GM21786 (cell line): ENCODE data around the gene RHOC.

Source experiments
- ATAC-seq: cut with Tn5 transposase; IDR thresholded peaks from one replicate; pipeline ENCODE4 v1.9.1; 2021; ENCODE audit not compliant: unreplicated experiment

The RHOC gene

DNA sequence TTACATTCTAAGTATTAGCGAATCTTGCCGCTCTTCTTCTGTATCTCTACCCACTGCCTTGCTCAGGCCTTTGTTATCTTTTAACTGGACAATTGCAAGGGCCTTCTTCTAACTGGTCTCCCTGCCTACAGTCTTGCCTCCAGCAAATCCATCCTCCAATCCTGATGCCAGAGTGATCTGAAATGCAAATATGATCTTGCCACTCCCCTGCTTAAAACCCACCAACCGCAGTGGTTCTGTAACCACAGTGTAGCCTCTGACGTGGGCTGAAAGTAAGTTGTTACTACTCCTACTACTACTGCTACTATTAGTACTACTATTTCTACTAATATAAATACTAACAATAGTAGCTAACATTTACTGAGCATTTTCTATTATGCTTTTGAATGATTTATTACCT is 20.1 kb downstream of the RHOC start:
- no peak for ATAC-seq

DNA sequence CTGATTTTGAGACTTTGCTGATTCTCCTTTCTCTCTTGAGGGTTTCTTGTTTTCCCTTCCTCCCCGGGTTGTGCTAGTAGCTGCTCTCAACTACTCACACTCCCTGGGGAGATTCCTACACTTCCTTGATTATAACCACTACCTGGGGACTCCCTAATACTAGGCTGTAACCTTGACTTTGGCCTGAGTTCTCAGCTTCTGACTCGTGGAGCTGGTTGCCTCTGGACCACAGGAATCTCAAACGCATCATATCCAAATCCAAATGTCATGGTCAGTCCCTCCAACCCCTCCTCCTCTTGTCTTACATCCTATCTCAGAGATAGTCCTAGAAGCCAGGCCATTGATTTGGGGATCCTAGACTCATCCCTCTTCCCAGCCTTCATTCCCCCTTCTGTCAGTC is 20.5 kb downstream of the RHOC start:
- no peak for ATAC-seq

DNA sequence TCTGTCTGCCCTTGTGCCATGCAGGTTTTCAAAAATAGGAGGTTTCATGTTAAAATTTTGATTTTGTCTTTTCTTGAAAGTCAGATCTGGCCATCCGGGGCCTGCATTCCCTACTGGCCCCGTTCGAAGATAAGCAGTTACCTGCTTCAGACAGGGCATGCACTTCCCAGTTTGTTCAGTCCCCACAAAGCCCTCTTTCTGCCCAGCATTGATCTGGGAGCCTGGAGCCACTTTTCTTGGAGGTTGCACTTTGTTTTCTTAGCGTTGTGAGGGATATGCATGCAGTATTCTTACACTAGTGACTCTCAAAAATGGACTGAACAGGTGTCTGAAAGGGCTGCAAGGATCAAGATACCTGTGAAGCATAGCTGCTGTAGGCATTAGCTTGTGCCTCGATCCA is 21.0 kb downstream of the RHOC start:
- ATAC-seq: no peak

DNA sequence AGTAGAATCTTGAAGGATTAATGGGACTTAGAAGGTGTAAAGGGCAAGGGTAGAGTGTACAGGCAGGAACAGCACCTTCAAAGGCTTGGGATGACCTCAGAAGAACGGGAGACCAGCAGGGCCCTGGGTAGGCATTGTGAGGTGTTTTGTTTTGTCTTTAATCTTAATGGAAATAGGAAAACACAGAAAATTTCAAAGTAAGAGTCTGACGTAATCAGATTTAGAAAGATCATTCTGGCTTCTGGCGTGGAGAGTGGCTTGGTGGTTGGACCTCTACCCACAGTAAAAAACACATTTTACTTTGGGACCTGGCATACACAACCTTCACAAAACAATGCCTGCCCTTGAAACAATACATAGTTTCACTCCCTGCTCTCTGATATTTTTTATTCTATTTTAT is 28.3 kb downstream of the RHOC start:
- no peak for ATAC-seq

DNA sequence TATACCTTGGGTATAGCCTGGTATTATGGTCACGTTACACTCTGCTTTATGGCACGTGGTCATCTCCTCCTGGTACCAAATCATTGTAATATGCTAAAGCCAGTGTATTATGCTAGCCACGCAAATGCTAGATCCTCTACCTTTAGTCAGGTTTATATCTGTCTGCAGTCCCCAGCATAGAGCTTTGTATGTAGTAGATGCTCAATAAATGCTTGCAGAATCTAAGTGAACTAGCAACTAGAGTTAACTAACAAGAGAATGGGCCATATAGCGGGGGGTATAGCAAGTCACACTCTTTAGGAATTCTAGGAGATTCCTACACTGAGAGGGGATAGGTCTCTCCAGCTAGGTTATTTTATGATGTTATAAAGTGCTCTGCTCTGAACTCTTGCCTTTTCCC is 29.4 kb downstream of the RHOC start:
- ATAC-seq: no peak

DNA sequence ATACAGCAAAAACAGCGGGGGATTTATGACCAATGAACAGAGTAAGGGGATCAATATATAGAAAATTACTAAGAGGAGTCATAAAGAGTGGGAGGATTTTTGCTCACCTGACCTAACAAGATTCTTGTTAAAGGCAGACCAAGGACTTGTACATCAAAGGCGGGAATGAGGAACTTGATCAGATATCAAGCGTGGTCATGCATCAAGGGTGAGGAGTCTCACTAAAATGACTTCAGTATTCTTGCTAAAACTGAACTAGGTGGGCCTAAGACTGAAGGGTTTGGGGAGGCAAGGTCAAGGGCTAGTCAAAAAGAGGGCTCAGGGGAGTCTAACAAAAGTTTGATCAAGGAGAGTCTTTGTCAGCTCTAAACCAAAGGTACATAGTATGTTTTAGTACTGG is 30.4 kb downstream of the RHOC start:
- no peak for ATAC-seq

DNA sequence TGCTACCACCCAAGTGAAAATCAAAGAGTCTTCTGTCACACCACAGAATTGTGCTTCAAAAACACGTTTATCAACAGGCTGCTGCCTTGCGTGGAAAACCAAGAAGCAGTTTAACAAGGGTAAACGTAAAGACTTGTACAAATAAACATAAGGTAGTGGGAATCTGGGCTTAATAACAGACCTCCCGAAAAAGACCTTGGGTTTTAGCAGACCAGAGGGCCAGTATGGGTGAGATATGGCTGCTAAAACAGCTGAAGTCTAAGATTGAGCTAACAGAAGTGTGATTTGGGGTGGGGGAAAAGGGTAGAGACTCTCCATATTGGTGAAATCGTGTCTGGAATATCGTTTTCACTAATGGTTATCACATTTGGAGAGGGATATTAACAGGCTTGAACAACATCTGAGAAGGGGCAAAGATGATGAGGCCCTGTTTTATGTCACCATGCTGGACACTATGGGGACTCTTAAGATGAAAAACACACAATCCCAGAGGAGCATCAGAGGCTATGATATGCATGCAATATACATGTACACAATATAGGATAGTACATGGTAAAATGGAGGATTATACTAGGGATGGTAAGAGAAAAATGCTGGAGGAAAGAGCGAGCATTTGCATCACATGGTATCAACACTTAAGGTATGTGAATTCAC is 31.1 kb downstream of the RHOC start:
- ATAC-seq: no peak

DNA sequence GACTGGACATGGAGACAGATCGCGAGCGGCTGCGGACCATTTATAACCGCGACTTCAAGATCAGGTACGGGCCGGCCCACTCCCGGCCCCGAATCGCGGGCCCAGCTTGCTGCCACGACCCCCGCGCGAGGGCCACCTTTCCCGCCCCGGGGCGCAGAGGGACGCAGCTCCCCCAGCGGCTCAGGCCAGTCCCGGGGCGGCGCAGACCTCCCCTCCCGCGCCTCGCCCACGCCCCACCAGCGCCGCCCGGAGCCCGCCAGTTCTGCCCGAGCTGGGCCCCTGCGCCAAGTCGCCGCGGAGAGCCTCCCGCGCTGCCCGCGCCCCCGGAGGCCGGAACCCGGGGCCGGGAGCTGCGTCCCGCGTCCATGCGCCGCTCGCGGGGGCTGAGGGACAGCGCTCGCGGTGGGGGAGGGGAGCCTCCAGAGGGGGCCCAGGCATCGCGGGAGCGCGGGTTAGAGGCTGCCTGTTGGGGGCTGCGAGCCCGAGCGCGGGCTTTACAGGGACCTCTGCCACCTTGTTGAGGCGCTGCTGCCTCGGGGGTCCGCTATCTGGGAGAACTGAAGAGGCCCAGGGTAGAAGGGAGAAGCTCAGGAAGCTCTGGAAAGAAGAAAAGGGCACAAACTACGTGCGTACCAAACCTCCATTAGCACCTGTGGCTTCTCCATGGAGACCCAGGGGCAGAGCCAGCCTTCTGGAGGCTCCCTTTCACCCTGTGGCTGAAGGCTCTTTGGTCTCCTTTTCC is 31.8 kb downstream of the RHOC start:
- peak; percentile 37 for ATAC-seq

DNA sequence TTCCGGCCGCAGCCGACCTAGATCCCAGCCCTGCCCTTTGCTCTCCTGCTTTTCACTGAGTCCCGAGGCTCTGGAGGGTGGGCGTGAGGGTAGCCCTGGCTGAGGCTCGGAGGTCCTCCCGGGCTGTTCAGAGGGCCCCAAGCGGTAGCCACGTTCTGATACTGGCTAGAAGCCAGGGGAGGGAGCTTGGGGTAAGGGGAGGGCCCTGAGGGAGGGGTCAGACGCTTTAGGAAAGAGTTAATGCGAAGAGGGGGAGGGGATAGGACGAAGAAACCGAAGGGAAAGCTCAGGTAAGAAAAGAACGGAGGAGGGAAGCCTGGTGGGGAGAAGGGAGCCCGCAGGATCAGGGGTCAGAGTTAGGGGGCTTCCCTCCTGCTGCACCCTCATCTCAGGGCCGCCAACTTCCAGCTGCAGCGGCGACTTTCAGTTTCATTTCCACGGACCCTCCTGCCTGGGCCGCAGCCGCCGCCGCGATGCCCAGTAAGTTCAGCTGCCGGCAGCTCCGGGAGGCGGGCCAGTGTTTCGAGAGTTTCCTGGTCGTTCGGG is 32.4 kb downstream of the RHOC start, which contains the start of gene MOV10:
Gene MOV10 (plus strand): TSS at position 220 of the 546 bp plus-strand sequence. CDS start 254 bp downstream, at position 474.
- ATAC-seq: peak; percentile 57

DNA sequence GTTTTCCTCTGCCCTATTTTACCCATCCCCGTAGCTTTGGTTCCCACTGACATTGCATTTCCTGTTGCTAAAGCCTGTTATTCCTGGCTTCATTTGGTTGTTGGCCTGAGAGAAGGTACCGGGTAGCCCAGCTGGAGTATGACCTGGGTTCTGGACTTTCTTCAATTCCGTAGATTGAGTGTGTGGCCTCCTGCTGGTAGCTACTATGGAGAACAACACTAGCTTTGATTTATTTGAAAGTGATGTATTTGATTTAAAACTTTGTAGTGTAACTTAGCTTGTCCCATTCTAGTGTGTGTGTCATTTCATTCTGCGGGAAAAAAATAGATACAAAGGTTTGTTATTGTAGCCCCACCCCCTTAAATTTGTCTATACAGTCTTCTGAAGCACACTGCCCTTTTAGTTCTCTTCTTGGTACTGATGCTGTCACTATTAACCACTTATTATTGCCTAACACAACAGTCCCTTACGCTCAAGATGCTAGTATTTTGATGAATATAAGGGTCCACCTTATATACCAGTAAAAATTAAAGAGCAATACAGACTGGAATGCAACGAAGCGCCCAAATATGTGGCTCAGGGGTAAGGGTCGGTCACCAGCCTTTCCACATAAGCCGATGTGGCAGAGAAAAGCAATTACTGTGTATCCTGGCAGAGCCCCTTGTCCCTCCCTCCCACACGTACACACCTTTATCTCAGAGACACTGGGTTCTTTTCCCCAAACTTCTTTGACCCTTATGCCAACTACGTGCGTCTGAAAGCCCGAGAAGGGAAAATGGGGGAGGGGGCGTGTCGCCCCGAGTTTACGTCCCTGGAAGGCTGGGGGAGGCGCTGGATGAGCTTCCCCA is 33.1 kb downstream of the RHOC start:
- no peak for ATAC-seq

DNA sequence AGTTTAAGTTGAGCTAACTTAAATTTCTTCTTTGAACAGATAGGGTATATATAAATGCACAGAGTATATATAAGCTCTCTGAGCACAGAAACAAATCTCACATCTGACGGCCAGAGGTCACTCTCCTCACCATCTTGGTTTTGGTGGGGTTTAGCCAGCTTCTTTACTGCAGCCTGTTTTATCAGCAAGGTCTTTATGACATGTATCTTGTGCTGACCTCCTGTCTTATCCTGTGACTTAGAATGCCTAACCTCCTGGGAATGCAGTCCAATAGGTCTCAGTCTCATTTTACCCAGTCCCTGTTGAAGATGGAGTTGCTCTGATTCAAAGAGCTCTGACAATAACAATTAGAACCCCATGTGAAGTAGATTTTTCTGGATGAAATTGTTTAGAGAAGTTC is 34.1 kb downstream of the RHOC start:
- ATAC-seq: no peak

DNA sequence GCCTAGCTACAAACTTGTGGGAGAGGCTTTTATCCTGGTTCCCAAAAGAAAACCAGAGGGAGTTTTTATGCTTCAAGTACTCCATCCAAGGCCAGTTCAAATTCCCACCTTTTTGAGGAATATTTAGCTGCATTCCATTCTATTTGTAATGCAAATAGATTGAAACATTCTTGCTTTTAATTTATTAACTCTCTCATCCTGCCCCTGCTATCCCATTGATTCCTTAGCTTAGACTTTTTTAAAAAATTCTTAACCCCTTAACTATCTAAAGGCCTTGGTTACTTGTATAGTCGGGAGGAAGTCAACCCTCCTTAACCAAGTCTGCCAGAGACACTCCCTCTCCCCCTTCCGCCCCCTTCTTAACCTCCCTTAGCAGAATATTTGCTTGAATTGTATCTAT is 34.9 kb downstream of the RHOC start:
- no peak for ATAC-seq

DNA sequence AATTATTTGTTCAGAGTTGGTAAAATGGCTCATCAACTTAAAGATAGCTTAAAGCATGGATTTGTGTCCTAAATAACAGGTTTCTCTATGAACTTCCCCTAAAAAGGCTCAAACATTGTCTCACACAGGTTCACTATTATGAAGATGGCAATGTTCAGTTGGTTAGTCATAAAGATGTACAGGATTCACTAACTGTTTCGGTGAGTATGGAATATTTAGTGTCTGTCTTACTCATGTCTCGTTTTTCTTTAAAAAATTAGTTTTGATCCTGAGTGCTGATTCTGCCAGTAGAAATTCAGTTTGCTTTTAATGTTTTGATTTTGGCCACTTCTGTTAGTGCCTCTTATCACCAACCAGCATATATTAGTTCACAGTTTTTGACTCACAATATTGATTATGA is 40.0 kb downstream of the RHOC start:
- no peak for ATAC-seq

DNA sequence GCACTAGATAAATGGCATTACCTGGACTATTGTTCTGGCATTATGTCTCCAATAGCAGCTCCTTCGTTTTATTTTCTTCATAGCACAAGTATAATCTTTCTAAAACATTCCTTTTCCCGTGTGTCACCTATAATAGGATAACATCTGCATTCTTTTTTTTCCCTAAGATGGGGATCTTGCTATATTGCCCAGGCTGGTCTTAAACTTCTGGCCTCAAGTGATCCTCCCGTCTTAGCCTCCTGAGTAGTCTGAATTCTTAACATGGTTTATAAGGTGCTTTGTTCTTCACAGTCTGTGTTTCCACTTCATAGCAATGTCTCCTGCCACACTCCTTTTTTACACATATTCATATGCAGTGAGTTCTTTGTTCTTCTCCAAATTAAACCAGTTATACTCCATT is 41.1 kb downstream of the RHOC start:
- no peak for ATAC-seq

DNA sequence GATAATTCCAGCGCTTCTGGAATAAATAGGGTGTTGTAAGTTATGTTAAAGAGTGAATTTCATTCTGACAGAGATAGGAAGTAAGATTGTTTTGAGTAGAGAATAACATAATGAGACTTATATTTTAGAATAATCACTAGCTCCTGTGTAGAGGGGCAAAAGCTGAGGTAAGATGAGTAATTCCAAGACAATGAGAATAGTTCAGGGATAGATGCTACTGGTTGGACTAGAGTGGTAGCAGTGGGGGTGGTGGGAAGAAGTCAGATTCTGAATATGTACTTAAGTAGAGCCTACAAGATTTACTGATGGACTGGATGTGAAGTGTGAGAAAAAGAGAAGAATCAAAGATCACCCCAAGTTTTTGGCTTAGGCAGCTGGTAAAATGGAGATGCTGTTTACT is 55.7 kb downstream of the RHOC start:
- ATAC-seq: no peak
